Neural progenitor cell (in vitro differentiated cells): ENCODE measurements around the gene EXOC4.

Source experiments
- EZH2 ChIP-seq: fragments of 200-600 bp; sonication (generic); IDR thresholded peaks from 2 replicates; pipeline ENCODE4 v1.6.1; 2017; ENCODE audit warnings: antibody characterized with exemption, mild to moderate bottlenecking, moderate library complexity
- EZH2phosphoT487 ChIP-seq: fragments of 200-600 bp; sonication (generic); IDR thresholded peaks from 2 replicates; pipeline ENCODE4 v1.6.1; 2017; ENCODE audit warnings: antibody characterized with exemption
- TF ChIP-seq, protein P1 (sequence below): fragments of 200-600 bp; sonication (generic); IDR thresholded peaks from 2 replicates; pipeline ENCODE4 v1.5.1; 2017; ENCODE audit warnings: antibody characterized with exemption, mild to moderate bottlenecking

- TF ChIP-seq, protein P1, sequence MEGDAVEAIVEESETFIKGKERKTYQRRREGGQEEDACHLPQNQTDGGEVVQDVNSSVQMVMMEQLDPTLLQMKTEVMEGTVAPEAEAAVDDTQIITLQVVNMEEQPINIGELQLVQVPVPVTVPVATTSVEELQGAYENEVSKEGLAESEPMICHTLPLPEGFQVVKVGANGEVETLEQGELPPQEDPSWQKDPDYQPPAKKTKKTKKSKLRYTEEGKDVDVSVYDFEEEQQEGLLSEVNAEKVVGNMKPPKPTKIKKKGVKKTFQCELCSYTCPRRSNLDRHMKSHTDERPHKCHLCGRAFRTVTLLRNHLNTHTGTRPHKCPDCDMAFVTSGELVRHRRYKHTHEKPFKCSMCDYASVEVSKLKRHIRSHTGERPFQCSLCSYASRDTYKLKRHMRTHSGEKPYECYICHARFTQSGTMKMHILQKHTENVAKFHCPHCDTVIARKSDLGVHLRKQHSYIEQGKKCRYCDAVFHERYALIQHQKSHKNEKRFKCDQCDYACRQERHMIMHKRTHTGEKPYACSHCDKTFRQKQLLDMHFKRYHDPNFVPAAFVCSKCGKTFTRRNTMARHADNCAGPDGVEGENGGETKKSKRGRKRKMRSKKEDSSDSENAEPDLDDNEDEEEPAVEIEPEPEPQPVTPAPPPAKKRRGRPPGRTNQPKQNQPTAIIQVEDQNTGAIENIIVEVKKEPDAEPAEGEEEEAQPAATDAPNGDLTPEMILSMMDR = no peak
- TF ChIP-seq EZH2phosphoT487 (no peak), EZH2 (no peak)
Observed at GRCh38 chr7:133769668-133770067, 516.8 kb downstream of the EXOC4 start.
